Choroid plexus epithelial cell (primary cell): ENCODE measurements around the gene OSBPL2.

Experiments used
- DNase-seq: peaks from one replicate; pipeline ENCODE4 v3.0.0-alpha.2; 2010; ENCODE audit warnings: low read depth
- H3K4me3 ChIP-seq: 2 replicates; pipeline ENCODE4 v1.5.1; 2011; ENCODE audit warnings: low read depth, mild to moderate bottlenecking, control low read depth, low read length, moderate library complexity
- CTCF ChIP-seq: conservative IDR thresholded peaks from 2 replicates; pipeline ENCODE4 v1.5.1; 2011; ENCODE audit warnings: low read depth, mild to moderate bottlenecking, control low read depth, inconsistent platforms, low read length, moderate library complexity

OSBPL2 gene

GRCh38 chr20:62285722-62286121 is 47.4 kb downstream of the OSBPL2 start:
- H3K4me3 ChIP-seq = no peak overlapping the region
- DNase-seq = no peak
- no peak for TF ChIP-seq CTCF

GRCh38 chr20:62286493-62287064 is 48.3 kb downstream of the OSBPL2 start:
- H3K4me3 ChIP-seq = no peak overlapping the region
- no peak for DNase-seq
- no peak for TF ChIP-seq CTCF

GRCh38 chr20:62287129-62287528 is 48.8 kb downstream of the OSBPL2 start:
- no peak for TF ChIP-seq CTCF
- H3K4me3 ChIP-seq = no peak overlapping the region
- DNase-seq = no peak

GRCh38 chr20:62287759-62288534 is 49.6 kb downstream of the OSBPL2 start:
- TF ChIP-seq CTCF = no peak
- no peak for DNase-seq
- no peak overlapping the region for H3K4me3 ChIP-seq

GRCh38 chr20:62288535-62289105 is 50.3 kb downstream of the OSBPL2 start:
- no peak for TF ChIP-seq CTCF
- H3K4me3 ChIP-seq = no peak overlapping the region
- DNase-seq = no peak

- no peak overlapping the region for H3K4me3 ChIP-seq
- no peak for DNase-seq
- no peak for TF ChIP-seq CTCF
These were observed 50.8 kb downstream of the OSBPL2 start for GRCh38 chr20:62289131-62289530.
